OCI-LY1 (cell line): ENCODE measurements around the gene PLEKHG3.

Experiments
- CTCF ChIP-seq: fragments of 200-600 bp; sonication (generic), shearing (Covaris generic); IDR thresholded peaks from 2 replicates; pipeline ENCODE4 v1.5.1; 2017; ENCODE audit warnings: mild to moderate bottlenecking, antibody characterized with exemption, low read length, moderate library complexity, mixed read lengths
- EZH2 ChIP-seq: fragments of 200-600 bp; sonication (generic), shearing (Covaris generic); IDR thresholded peaks from 2 replicates; pipeline ENCODE4 v1.8.0; 2017; ENCODE audit warnings: borderline replicate concordance, mixed run types, mild to moderate bottlenecking, antibody characterized with exemption, low read length, moderate library complexity, mixed read lengths

- TF ChIP-seq EZH2 (no peak), CTCF (no peak)
These were observed 19.7 kb downstream of the PLEKHG3 start for GRCh38 chr14:64723691-64724577.
